GM12864 (cell line): ENCODE measurements around the gene ACOT4.
"Not testable (repeated sequence)": the region's sequence is repeated elsewhere in the genome, so short reads cannot be mapped to it uniquely, and the experiment has no call there.

Experiments
- DNase-seq: peaks from one replicate; pipeline ENCODE4 v3.0.0-alpha.2; 2011; ENCODE audit warnings: low read depth
- H3K4me3 ChIP-seq: 2 replicates; pipeline ENCODE4 v1.5.1; 2011; ENCODE audit warnings: mild to moderate bottlenecking, low read depth, low read length, control low read depth
- TF ChIP-seq, protein P1 (sequence below): IDR thresholded peaks from 2 replicates; pipeline ENCODE4 v1.5.1; 2011; ENCODE audit warnings: low read depth, mild to moderate bottlenecking, moderate library complexity, low read length, control low read depth, inconsistent platforms; ENCODE audit errors: missing control alignments

The ACOT4 gene

DNA sequence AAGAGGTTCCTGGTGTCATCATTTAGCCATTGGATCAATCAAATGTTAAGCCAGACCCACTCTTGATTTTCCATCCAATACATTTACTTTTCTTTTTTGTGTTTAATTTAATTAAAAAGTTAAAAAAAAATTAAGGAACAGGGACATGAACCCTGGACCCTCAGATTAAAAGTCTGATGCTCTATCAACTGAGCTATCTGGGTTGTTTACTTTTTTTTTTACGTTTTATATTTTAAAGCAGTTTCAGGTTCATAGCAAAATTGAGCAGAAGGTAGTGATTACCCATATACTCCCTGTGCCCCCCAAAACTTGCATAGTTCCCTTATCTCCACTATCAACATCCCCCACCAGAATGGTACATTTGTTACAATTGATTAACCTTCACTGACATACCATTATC, 3.0 kb upstream of the ACOT4 start:
- TF ChIP-seq, protein P1, sequence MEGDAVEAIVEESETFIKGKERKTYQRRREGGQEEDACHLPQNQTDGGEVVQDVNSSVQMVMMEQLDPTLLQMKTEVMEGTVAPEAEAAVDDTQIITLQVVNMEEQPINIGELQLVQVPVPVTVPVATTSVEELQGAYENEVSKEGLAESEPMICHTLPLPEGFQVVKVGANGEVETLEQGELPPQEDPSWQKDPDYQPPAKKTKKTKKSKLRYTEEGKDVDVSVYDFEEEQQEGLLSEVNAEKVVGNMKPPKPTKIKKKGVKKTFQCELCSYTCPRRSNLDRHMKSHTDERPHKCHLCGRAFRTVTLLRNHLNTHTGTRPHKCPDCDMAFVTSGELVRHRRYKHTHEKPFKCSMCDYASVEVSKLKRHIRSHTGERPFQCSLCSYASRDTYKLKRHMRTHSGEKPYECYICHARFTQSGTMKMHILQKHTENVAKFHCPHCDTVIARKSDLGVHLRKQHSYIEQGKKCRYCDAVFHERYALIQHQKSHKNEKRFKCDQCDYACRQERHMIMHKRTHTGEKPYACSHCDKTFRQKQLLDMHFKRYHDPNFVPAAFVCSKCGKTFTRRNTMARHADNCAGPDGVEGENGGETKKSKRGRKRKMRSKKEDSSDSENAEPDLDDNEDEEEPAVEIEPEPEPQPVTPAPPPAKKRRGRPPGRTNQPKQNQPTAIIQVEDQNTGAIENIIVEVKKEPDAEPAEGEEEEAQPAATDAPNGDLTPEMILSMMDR = no peak
- DNase-seq = no peak
- H3K4me3 ChIP-seq = no peak overlapping the region

- no peak for DNase-seq
- H3K4me3 ChIP-seq = no peak overlapping the region
- TF ChIP-seq, protein P1 = no peak
Measured at GRCh38 chr14:73589116-73589515, 2.6 kb upstream of the ACOT4 start.

DNA sequence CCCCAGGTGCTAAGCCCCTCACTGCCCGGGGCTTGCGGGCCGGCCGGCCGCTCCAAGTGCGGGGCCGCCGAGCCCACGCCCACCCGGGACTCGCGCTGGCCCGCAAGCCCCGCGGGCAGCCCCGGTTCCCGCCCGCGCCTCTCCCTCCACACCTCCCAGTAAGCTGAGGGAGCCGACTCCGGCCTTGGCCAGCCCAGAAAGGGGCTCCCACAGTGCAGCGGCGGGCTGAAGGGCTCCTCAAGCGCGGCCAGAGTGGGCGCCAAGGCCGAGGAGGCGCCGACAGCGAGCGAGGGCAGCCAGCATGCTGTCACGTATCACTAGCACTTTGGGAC, 1.0 kb upstream of the ACOT4 start:
- not testable (repeated sequence) for H3K4me3 ChIP-seq, DNase-seq

DNA sequence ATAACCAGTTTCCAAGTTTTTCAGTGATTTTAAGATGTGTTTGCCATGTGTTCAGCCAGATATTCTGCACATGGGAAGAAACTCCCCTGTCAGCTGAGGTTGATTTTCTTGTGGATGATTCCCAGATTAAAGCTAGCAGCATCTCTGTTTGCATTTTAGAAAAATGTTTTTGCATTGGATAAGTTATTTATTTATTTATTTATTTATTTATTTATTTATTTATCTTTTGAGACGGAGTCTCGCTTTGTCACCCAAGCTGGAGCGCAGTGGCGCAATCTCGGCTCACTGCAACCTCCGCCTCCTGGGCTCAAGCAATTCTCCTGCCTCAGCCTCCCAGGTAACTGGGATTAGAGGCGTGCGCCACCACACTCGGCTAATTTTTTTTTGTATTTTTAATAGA, 2.8 kb downstream of the ACOT4 start:
- no peak overlapping the region for H3K4me3 ChIP-seq
- TF ChIP-seq, protein P1 = no peak
- DNase-seq = no peak

DNA sequence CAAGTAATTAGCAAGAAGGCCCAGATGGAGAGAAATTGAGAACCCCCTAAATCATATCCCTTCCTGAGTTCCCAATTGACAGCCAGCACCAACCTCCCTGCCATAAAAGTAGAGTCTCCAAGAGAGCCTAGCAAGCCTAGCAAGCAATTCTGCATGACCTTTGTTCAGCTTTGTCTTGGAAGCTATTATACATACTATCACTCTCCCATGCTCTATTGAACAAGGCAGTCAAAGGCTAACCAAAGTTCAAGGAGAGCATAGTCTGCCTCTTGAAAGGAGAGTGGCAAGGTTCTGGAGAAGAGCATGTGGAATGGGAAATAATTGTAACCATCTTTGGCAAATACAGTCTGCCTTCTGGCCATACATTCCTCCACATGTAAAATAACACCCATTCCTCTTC, 7.8 kb downstream of the ACOT4 start:
- TF ChIP-seq, protein P1 = no peak
- no peak for DNase-seq
- no peak overlapping the region for H3K4me3 ChIP-seq

- no peak overlapping the region for H3K4me3 ChIP-seq
- no peak for DNase-seq
- TF ChIP-seq, protein P1 = no peak
Measured at GRCh38 chr14:73602994-73603393, 11.3 kb downstream of the ACOT4 start.

DNA sequence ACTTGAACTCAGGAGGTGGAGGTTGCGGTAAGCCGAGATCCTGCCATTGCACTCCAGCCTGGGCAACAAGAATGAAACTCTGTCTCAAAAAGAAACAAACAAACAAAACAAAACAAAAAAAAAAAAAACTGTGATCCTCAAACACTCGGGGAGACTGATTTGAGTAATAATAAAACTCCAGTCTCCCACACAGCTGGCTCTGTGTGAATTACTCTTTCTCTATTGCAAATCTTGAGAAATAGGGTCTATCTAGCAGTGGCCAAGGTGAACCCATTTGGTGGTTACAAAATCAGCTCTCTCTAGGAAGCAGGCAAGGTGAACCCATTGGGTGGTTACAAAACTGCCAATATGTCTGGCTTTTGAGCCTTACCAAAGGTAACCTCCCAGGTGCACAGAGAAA, 14.6 kb downstream of the ACOT4 start:
- H3K4me3 ChIP-seq = no peak overlapping the region
- TF ChIP-seq, protein P1 = no peak
- no peak for DNase-seq

DNA sequence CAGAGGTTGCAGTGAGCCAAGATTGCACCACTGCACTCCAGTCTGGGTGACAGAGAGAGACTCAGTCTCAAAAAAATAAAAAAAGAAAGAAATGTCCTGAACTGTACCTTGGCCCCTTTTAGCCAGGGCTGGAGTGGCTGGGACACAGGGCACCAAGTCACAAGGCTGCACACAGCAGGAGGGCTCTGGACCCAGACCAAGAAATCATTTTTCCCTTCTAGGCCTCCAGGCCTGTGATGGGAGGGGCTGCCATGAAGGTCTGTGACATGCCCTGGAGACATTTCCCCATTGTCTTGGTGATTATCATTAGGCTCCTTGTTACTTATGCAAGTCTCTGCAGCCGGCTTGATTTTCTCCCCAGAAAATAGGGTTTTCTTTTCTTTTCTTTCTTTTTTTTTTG, 15.6 kb downstream of the ACOT4 start:
- H3K4me3 ChIP-seq = no peak overlapping the region
- TF ChIP-seq, protein P1 = no peak
- no peak for DNase-seq
